HEK293 (cell line): ENCODE results near the gene VPS26B.

Source experiments
- CTCF ChIA-PET: fragments of 350-600 bp; formaldehyde crosslinking; extraction: SDS; loops from one replicate; lab custom pipeline; 2021; ENCODE audit warnings: antibody characterized with exemption; lab: Yijun Ruan, JAX
- POLR2A ChIA-PET: fragments of 300-600 bp; formaldehyde crosslinking; extraction: SDS; loops from one replicate; lab custom pipeline; 2020; ENCODE audit warnings: antibody characterized with exemption, inconsistent platforms; lab: Yijun Ruan, JAX
- H3K27ac ChIP-seq: fragments of 200-500 bp; sonication (Bioruptor generic); 2 replicates; pipeline ENCODE4 v1.5.1; 2014; ENCODE audit warnings: low read depth, low read length, control low read depth, inconsistent platforms; ENCODE audit errors: extremely low read depth
- H3K36me3 ChIP-seq, 2 experiments: fragments of 200-500 bp in 1 of 2; sonication (Bioruptor generic) in 1 of 2; 1 replicate in 1 of 2; 2 replicates in 1 of 2; pipeline ENCODE4 v1.5.1; 2014 to 2017; ENCODE audit warnings: inconsistent platforms in 2 of 2, low read length in 2 of 2; ENCODE audit not compliant: control insufficient read depth in 2 of 2, insufficient read depth in 1 of 2
- H3K4me1 ChIP-seq: fragments of 200-500 bp; sonication (Bioruptor generic); 2 replicates; pipeline ENCODE4 v1.5.1; 2014; ENCODE audit warnings: mild to moderate bottlenecking, low read length, inconsistent platforms; ENCODE audit not compliant: control insufficient read depth, insufficient read depth
- H3K4me3 ChIP-seq: 2 replicates; pipeline ENCODE4 v1.5.1; 2011; ENCODE audit warnings: low read depth, mild to moderate bottlenecking, control low read depth, low read length, moderate library complexity
- H3K9me3 ChIP-seq: fragments of 200-500 bp; sonication (Bioruptor generic); 2 replicates; pipeline ENCODE4 v1.5.1; 2014; ENCODE audit warnings: low read depth, low read length, inconsistent platforms; ENCODE audit not compliant: control insufficient read depth, insufficient read depth
- BCL11A ChIP-seq: fragments of 450-650 bp; formaldehyde crosslinking; IDR thresholded peaks from 2 replicates; pipeline ENCODE4 v1.5.1; 2016; ENCODE audit warnings: low read depth, missing biosample characterization, missing genetic modification characterization
- KLF1 ChIP-seq: fragments of 450-650 bp; formaldehyde crosslinking; IDR thresholded peaks from 2 replicates; pipeline ENCODE4 v1.5.1; 2016; ENCODE audit warnings: missing biosample characterization, missing genetic modification characterization
- MYNN ChIP-seq: fragments of 450-650 bp; formaldehyde crosslinking; IDR thresholded peaks from 2 replicates; pipeline ENCODE4 v1.5.1; 2016; ENCODE audit warnings: missing biosample characterization, missing genetic modification characterization, borderline replicate concordance
- PRDM10 ChIP-seq: fragments of 450-650 bp; formaldehyde crosslinking; IDR thresholded peaks from 2 replicates; pipeline ENCODE4 v1.5.1; 2016; ENCODE audit warnings: missing biosample characterization, missing genetic modification characterization
- ZBTB11 ChIP-seq: fragments of 450-650 bp; formaldehyde crosslinking; conservative IDR thresholded peaks from 2 replicates; pipeline ENCODE4 v1.5.1; 2016; ENCODE audit warnings: low read depth, missing biosample characterization, missing genetic modification characterization
- ZBTB21 ChIP-seq: fragments of 450-650 bp; formaldehyde crosslinking; IDR thresholded peaks from 2 replicates; pipeline ENCODE4 v1.5.1; 2017; ENCODE audit warnings: missing biosample characterization, missing genetic modification characterization
- ZBTB26 ChIP-seq: fragments of 450-650 bp; formaldehyde crosslinking; optimal IDR thresholded peaks from 2 replicates; pipeline ENCODE3; 2016; ENCODE audit warnings: missing biosample characterization, mild to moderate bottlenecking, missing genetic modification characterization
- ZNF155 ChIP-seq: fragments of 450-650 bp; formaldehyde crosslinking; IDR thresholded peaks from 2 replicates; pipeline ENCODE4 v1.5.1; 2016; ENCODE audit warnings: missing biosample characterization, missing genetic modification characterization
- ZNF157 ChIP-seq: fragments of 450-650 bp; formaldehyde crosslinking; IDR thresholded peaks from 2 replicates; pipeline ENCODE4 v1.5.1; 2016; ENCODE audit warnings: missing biosample characterization, missing genetic modification characterization
- ZNF248 ChIP-seq: fragments of 450-650 bp; formaldehyde crosslinking; IDR thresholded peaks from 2 replicates; pipeline ENCODE4 v1.5.1; 2017; ENCODE audit warnings: missing biosample characterization, missing genetic modification characterization
- ZNF280C ChIP-seq: fragments of 450-650 bp; formaldehyde crosslinking; IDR thresholded peaks from 2 replicates; pipeline ENCODE4 v1.5.1; 2016; ENCODE audit warnings: missing biosample characterization, missing genetic modification characterization
- ZNF350 ChIP-seq: fragments of 450-650 bp; formaldehyde crosslinking; IDR thresholded peaks from 2 replicates; pipeline ENCODE4 v1.5.0; 2017; ENCODE audit warnings: missing biosample characterization, mild to moderate bottlenecking, missing genetic modification characterization
- ZNF37A ChIP-seq: fragments of 450-650 bp; IDR thresholded peaks from 2 replicates; pipeline ENCODE4 v1.5.1; 2018; ENCODE audit warnings: missing biosample characterization, missing genetic modification characterization
- ZNF423 ChIP-seq: fragments of 450-650 bp; formaldehyde crosslinking; IDR thresholded peaks from 2 replicates; pipeline ENCODE4 v1.5.1; 2016; ENCODE audit warnings: missing biosample characterization, missing genetic modification characterization
- ZNF48 ChIP-seq: fragments of 450-650 bp; formaldehyde crosslinking; IDR thresholded peaks from 2 replicates; pipeline ENCODE4 v1.5.1; 2016; ENCODE audit warnings: missing biosample characterization, missing genetic modification characterization
- ZNF544 ChIP-seq: fragments of 450-650 bp; formaldehyde crosslinking; IDR thresholded peaks from 2 replicates; pipeline ENCODE4 v1.5.0; 2017; ENCODE audit warnings: missing biosample characterization, missing genetic modification characterization
- ZNF561 ChIP-seq: fragments of 450-650 bp; IDR thresholded peaks from 2 replicates; pipeline ENCODE4 v1.5.1; 2018; ENCODE audit warnings: missing biosample characterization, missing genetic modification characterization, borderline replicate concordance
- ZNF626 ChIP-seq: fragments of 450-650 bp; sonication (Bioruptor Pico); formaldehyde crosslinking; IDR thresholded peaks from 2 replicates; pipeline ENCODE4 v1.5.1; 2018; ENCODE audit warnings: missing biosample characterization, missing genetic modification characterization, inconsistent platforms
- ZNF660 ChIP-seq: fragments of 450-650 bp; IDR thresholded peaks from 2 replicates; pipeline ENCODE4 v1.5.1; 2018; ENCODE audit warnings: missing biosample characterization, mild to moderate bottlenecking, missing genetic modification characterization
- ZNF791 ChIP-seq: fragments of 450-650 bp; formaldehyde crosslinking; IDR thresholded peaks from 2 replicates; pipeline ENCODE4 v1.5.1; 2016; ENCODE audit warnings: missing biosample characterization, missing genetic modification characterization
- ZSCAN4 ChIP-seq: fragments of 450-650 bp; formaldehyde crosslinking; IDR thresholded peaks from 2 replicates; pipeline ENCODE4 v1.5.1; 2017; ENCODE audit warnings: missing biosample characterization, missing genetic modification characterization

VPS26B gene

DNA sequence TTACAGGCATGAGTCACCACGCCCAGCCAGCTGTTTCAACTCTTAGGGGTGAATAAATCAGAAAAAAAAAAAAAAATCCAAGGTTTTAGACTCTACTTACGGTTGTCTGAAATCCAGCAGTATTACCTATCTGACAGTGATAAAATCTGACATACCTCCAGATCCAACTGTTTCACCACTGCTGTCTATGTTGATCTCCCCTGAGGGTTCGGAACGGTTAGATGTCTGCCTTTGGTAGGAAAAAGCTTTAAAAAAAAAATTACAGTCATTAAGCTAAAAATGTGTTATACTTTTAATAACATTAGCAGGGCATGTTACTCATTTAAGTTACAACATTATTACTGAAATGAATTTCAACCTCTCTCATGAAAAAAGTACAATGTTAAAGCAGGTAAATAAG is 21.8 kb upstream of the VPS26B start:
- Histone ChIP-seq H3K4me3 (no peak overlapping the region), H3K36me3 (peaks cover 17 to 94% of the 10 kb centered on the region in 2 experiments), H3K27ac (no peak overlapping the region), H3K4me1 (no peaks in the 10 kb centered on the region), H3K9me3 (no peaks in the 10 kb centered on the region)
- no peak for TF ChIP-seq ZNF561 (tag by site-specific recombination)
- no peak for TF ChIP-seq ZNF544 (tag by site-specific recombination)
- no peak for TF ChIP-seq ZBTB21
- no peak for TF ChIP-seq ZNF37A (tag by site-specific recombination)
- no peak for TF ChIP-seq ZNF157 (tag by site-specific recombination)
- TF ChIP-seq ZSCAN4 (tag by site-specific recombination), result no peak
- no peak for TF ChIP-seq ZNF48 (tag by site-specific recombination)
- ChIA-PET POLR2A (interaction anchor here (1.0 kb wide), 1 partner anchor 21 kb away, joined by 3 read pairs; the partner anchor contains the start of genes NCAPD3 and VPS26B), CTCF (interaction anchor here (1.2 kb wide), 1 partner anchor 38 kb away, joined by 3 read pairs; no protein-coding TSS in a partner anchor)

DNA sequence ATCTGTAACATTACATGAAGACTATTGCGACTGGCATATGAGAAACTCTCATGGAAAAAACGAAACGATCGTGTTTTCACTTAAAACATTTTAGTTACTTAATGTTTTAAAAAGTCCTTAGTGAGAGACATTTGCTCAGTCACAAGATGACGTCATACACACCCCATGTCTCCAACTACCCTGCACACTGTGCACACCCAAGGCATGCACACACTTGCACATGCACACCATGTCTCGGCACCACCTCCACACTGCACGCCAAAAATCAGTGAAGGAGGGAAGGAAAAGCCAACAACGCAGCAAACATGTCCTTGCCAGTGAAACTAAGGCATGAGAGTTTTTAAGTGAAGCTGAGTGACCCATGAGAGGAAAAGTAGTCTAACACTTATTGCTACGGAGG is 18.7 kb upstream of the VPS26B start:
- H3K4me1 ChIP-seq, result no peaks in the 10 kb centered on the region
- H3K27ac ChIP-seq, result no peak overlapping the region
- H3K36me3 ChIP-seq, result peaks cover 23 to 94% of the 10 kb centered on the region in 2 experiments
- H3K9me3 ChIP-seq, result no peaks in the 10 kb centered on the region
- TF ChIP-seq ZNF350 (tag by site-specific recombination) (no peak), PRDM10 (tag by site-specific recombination) (no peak), ZNF280C (tag by site-specific recombination) (no peak), ZBTB11 (tag by site-specific recombination) (no peak), KLF1 (tag by site-specific recombination) (no peak), ZNF155 (tag by site-specific recombination) (no peak), ZBTB26 (tag by site-specific recombination) (no peak), ZNF626 (tag by site-specific recombination) (no peak), ZNF248 (tag by site-specific recombination) (no peak), MYNN (tag by site-specific recombination) (no peak), ZNF423 (tag by site-specific recombination) (no peak), BCL11A (no peak), ZNF791 (tag by site-specific recombination) (no peak), ZNF660 (tag by site-specific recombination) (no peak)
- CTCF ChIA-PET, result no interaction called here
- POLR2A ChIA-PET, result no interaction called here
- no peak overlapping the region for H3K4me3 ChIP-seq
